ENCODE data around the gene DDX51.

DNA sequence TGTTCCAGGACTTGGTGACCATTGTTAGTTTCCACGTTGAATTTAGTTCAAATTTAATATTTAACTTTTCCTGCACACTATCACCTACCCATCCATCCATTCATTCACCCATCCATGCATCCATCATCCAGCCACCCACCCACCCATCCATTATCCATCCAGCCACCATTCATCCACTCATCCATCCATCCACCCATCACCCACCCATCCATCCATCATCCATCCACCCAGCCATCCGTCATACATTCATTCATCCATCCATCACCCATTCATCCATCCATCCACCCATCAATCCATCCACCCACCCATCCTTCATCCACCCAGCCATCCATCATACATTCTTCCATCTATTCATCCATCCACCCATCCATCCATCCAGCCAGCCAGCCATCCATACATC is 22.0 kb upstream of the DDX51 start:
- TF ChIP-seq, protein P1, sequence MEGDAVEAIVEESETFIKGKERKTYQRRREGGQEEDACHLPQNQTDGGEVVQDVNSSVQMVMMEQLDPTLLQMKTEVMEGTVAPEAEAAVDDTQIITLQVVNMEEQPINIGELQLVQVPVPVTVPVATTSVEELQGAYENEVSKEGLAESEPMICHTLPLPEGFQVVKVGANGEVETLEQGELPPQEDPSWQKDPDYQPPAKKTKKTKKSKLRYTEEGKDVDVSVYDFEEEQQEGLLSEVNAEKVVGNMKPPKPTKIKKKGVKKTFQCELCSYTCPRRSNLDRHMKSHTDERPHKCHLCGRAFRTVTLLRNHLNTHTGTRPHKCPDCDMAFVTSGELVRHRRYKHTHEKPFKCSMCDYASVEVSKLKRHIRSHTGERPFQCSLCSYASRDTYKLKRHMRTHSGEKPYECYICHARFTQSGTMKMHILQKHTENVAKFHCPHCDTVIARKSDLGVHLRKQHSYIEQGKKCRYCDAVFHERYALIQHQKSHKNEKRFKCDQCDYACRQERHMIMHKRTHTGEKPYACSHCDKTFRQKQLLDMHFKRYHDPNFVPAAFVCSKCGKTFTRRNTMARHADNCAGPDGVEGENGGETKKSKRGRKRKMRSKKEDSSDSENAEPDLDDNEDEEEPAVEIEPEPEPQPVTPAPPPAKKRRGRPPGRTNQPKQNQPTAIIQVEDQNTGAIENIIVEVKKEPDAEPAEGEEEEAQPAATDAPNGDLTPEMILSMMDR (conservative IDR thresholded peaks at IDR 0.05), result no peak
- no peak for TF ChIP-seq EZH2 (IDR thresholded peaks at IDR 0.05; ENCODE audit: low read depth)

Data from PC-9 (cell line).